Colonic mucosa (tissue), 4 donors: ENCODE results near the gene DMD. TPM values are rescaled to one million over a fixed set of nuclear protein-coding genes. Genes with fewer than 3 reads are reported as not detected.

Source experiments
- DNase-seq: peaks from one replicate; pipeline ENCODE4 v3.0.0-alpha.2; 2020
- H3K27ac ChIP-seq: fragments of 200-600 bp; one replicate; pipeline ENCODE4 v1.8.0; 2021
- H3K27me3 ChIP-seq: fragments of 200-600 bp; one replicate; pipeline ENCODE4 v1.8.0; 2021
- H3K36me3 ChIP-seq: fragments of 200-600 bp; one replicate; pipeline ENCODE4 v1.8.0; 2021
- H3K4me1 ChIP-seq: fragments of 200-600 bp; one replicate; pipeline ENCODE4 v1.8.0; 2021; ENCODE audit warnings: mild to moderate bottlenecking
- H3K4me3 ChIP-seq: fragments of 200-600 bp; one replicate; pipeline ENCODE4 v1.8.0; 2021
- H3K9ac ChIP-seq, 2 donors: one replicate each; pipeline ENCODE4 v1.7.0; 2013; ENCODE audit warnings: control low read depth in 2 of 2, low read depth in 2 of 2, low read length in 2 of 2
- H3K9me3 ChIP-seq: fragments of 200-600 bp; one replicate; pipeline ENCODE4 v1.8.0; 2021
- intact Hi-C: fragments of 100-400 bp; cut with DNase I; formaldehyde crosslinking; loops from one replicate; pipeline ENCODE4 v1.14.1; 2022
- total RNA-seq, 2 donors: library from RNA; stranded (reverse); fragmentation: NEBNext Ultra II Directional in 1 of 2; extraction: Animal tissue kit (Norgen Biotek cat#: 25700) in 1 of 2; gene quantifications; one replicate each; pipeline ENCODE4 v1.2.1, GENCODE V29; 2021
- TF ChIP-seq, protein P1 (sequence below): fragments of 200-600 bp; IDR thresholded peaks from one replicate; pipeline ENCODE4 v1.8.0; 2022; ENCODE audit warnings: antibody characterized with exemption, mild to moderate bottlenecking
- donor health status: healthy.
- donor health status: DM: no; HTN: no; CAD: no.
- donor health status: DM: no; HTN: no; CAD: no.

DMD gene
- total RNA-seq, 2 donors from 2014 or later, result 7.3 to 24.5 TPM

DNA sequence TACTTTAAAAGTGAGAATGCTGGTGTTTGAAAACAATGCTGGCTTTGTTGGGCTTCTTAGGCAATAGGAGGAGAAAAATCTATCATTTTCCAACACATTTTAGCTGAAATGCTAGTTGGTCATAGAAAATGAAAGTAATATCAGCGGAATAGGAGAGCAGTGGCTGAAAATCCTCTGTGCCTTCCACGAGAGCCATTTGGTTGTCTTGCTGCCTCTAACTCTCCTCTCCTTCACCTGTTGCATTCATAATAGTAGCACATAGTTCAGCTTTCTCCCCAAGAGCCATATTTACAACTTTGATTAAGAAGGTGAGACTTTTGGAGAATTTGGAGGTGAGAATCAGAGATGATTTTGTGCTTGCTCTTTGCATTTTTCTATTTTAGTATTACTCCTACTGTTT lies 1290.1 kb downstream of the DMD start:
- intact Hi-C loops, result no loop called here
- TF ChIP-seq, protein P1, sequence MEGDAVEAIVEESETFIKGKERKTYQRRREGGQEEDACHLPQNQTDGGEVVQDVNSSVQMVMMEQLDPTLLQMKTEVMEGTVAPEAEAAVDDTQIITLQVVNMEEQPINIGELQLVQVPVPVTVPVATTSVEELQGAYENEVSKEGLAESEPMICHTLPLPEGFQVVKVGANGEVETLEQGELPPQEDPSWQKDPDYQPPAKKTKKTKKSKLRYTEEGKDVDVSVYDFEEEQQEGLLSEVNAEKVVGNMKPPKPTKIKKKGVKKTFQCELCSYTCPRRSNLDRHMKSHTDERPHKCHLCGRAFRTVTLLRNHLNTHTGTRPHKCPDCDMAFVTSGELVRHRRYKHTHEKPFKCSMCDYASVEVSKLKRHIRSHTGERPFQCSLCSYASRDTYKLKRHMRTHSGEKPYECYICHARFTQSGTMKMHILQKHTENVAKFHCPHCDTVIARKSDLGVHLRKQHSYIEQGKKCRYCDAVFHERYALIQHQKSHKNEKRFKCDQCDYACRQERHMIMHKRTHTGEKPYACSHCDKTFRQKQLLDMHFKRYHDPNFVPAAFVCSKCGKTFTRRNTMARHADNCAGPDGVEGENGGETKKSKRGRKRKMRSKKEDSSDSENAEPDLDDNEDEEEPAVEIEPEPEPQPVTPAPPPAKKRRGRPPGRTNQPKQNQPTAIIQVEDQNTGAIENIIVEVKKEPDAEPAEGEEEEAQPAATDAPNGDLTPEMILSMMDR, result no peak

DNA sequence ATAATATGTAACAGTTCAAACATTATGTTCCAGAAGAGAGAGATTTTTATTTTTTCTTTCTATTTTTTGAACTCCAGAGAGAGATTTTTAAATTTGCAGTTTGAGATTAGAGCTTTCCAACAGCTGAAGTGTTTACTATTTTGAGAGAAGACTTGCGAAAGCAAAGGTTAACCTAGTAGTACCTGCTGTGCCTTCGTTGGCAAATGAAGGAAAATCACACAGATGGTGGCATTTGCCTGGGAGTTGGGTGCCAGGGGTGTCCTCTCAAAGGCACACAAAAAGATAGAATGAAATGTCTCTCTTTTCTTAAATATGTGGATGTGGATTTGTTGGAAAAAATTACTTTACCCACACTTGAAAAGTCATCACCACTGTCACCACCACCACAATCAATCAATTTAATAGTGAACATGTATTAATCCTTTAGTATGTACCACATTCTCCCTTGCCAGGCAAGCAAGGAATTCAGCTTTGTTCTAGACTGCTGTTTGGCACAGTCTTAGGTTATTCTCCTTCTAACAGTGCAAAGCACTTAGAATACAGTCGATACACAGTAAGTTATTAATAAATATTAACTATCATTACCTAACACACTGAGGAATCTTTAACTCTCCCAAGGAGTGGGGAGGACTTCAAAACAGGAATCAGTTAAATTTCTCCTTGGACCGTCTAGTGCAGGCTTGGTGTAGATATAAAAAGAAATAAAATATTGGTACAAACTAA lies 1301.3 kb downstream of the DMD start:
- Histone ChIP-seq H3K4me3 (no peak overlapping the region), H3K9me3 (no peaks in the 10 kb centered on the region), H3K27me3 (no peaks in the 10 kb centered on the region), H3K27ac (no peak overlapping the region), H3K9ac (no peak overlapping the region), H3K36me3 (no peaks in the 10 kb centered on the region), H3K4me1 (no peaks in the 10 kb centered on the region)
- TF ChIP-seq, protein P1, result no peak
- DNase-seq, result no peak
- intact Hi-C loops, result no loop called here

More for the DNA sequence above, 1290.1 kb downstream of the DMD start:
- no peaks in the 10 kb centered on the region for H3K4me1 ChIP-seq
- H3K27ac ChIP-seq, result no peak overlapping the region
- no peak overlapping the region for H3K4me3 ChIP-seq
- no peaks in the 10 kb centered on the region for H3K9me3 ChIP-seq
- H3K9ac ChIP-seq, result no peak overlapping the region
- DNase-seq, result no peak
- no peaks in the 10 kb centered on the region for H3K36me3 ChIP-seq
- no peaks in the 10 kb centered on the region for H3K27me3 ChIP-seq

DNA sequence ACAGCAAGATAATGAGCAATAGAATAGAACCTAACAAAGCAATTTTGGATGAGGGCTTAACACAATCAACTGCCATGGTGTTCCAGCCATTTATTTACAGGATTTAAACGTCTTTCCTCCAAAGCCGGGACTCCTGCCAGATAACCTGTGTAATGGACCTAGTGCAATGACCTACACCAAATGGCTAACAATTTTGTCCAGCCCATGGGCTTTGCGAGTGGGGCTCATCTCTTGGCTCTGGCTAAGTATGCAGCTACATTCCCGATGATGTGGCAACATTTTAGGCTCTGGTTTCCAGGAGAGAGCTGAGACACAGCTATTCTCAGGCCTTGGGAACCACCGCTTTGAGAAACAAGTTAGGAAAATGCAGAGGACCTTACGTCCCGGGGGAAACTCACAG lies 1317.2 kb downstream of the DMD start:
- Histone ChIP-seq H3K36me3 (no peaks in the 10 kb centered on the region), H3K27ac (no peak overlapping the region), H3K9ac (no peak overlapping the region), H3K27me3 (no peaks in the 10 kb centered on the region), H3K4me3 (no peak overlapping the region), H3K4me1 (no peaks in the 10 kb centered on the region), H3K9me3 (no peaks in the 10 kb centered on the region)
- no peak for DNase-seq
- TF ChIP-seq, protein P1, result no peak
- intact Hi-C loops, result no loop called here

- DNase-seq, result no peak
- Histone ChIP-seq H3K27me3 (no peaks in the 10 kb centered on the region), H3K4me1 (no peaks in the 10 kb centered on the region), H3K27ac (no peak overlapping the region), H3K4me3 (no peak overlapping the region), H3K36me3 (no peaks in the 10 kb centered on the region), H3K9me3 (no peaks in the 10 kb centered on the region), H3K9ac (no peak overlapping the region)
- TF ChIP-seq, protein P1, result no peak
- intact Hi-C loops, result no loop called here
Measured at GRCh38 chrX:31893525-31893924, 1317.8 kb downstream of the DMD start.

DNA sequence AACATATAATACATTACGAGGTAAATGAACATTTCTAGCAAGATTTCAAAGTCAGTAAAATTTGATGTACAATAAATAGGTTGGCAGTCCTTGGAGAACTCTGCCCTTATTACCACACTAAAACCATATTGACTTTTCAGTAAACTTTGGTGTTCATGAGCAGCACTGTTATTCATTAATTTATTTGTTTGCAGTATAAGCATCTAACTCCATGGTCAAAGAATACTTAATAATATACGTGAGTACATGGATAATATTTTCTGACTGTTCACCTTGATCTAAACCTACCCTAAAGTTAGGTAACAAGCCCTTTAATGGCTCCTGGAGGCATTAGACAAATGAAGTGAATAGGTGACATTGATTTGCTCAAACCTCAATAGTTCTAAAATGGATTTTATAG lies 1322.3 kb downstream of the DMD start:
- Histone ChIP-seq H3K4me1 (no peaks in the 10 kb centered on the region), H3K9me3 (no peaks in the 10 kb centered on the region), H3K36me3 (no peaks in the 10 kb centered on the region), H3K9ac (no peak overlapping the region), H3K27me3 (no peaks in the 10 kb centered on the region), H3K27ac (no peak overlapping the region), H3K4me3 (no peak overlapping the region)
- TF ChIP-seq, protein P1, result no peak
- no peak for DNase-seq
- intact Hi-C loops, result no loop called here
